Panc1 (cell line): ENCODE measurements around the gene AP3B1. TPM values are rescaled to one million over a fixed set of nuclear protein-coding genes. Genes with fewer than 3 reads are reported as not detected.

Experiments
- ATAC-seq: fragments of 200-7000 bp; cut with Tn5 transposase; 2 replicates; pipeline ENCODE4 v1.9.1; 2020; ENCODE audit warnings: mild to moderate bottlenecking, moderate library complexity
- BruUV-seq: library from RNA; stranded (reverse); fragments of 400-500 nt; replicated peaks from 2 replicates; lab custom pipeline; 2021; lab: Mats Ljungman, UMichigan
- CTCF ChIA-PET: fragments of 300-600 bp; sonication (Branson Sonifier 250); formaldehyde crosslinking; loops from one replicate; lab custom pipeline; 2022; ENCODE audit warnings: antibody characterized with exemption; lab: Charles Lee
- POLR2A ChIA-PET: fragments of 300-600 bp; sonication (Branson Sonifier 250); formaldehyde crosslinking; loops from one replicate; lab custom pipeline; 2022; ENCODE audit warnings: antibody characterized with exemption; lab: Charles Lee
- DNase-seq: peaks from one replicate; pipeline ENCODE4 v3.0.0-alpha.2; 2010; ENCODE audit warnings: low read depth, low spot score
- H3K27ac ChIP-seq: 2 replicates; pipeline ENCODE4 v1.5.1; 2011; ENCODE audit warnings: mild to moderate bottlenecking, low read length, inconsistent platforms
- H3K27me3 ChIP-seq: fragments of 200-500 bp; sonication (Bioruptor generic); 2 replicates; pipeline ENCODE4 v1.6.0; 2014; ENCODE audit warnings: low read length, inconsistent platforms; ENCODE audit not compliant: control insufficient read depth, insufficient read depth
- H3K36me3 ChIP-seq: fragments of 200-500 bp; sonication (Bioruptor generic); 2 replicates; pipeline ENCODE4 v1.5.1; 2014; ENCODE audit warnings: inconsistent platforms, mild to moderate bottlenecking, low read length, moderate library complexity; ENCODE audit not compliant: control insufficient read depth, insufficient read depth
- H3K4me1 ChIP-seq: 2 replicates; pipeline ENCODE4 v1.5.1; 2011; ENCODE audit warnings: inconsistent platforms, mild to moderate bottlenecking, low read length, moderate library complexity; ENCODE audit not compliant: control insufficient read depth, insufficient read depth
- H3K4me3 ChIP-seq, 2 experiments: 2 replicates each; pipeline ENCODE4 v1.5.1; 2011 to 2012; ENCODE audit warnings: low read depth in 2 of 2, low read length in 2 of 2, mild to moderate bottlenecking in 2 of 2, inconsistent platforms in 1 of 2, moderate library complexity in 1 of 2
- H3K9me3 ChIP-seq: fragments of 200-500 bp; sonication (Bioruptor generic); 2 replicates; pipeline ENCODE4 v1.5.1; 2014; ENCODE audit warnings: low read depth, mild to moderate bottlenecking, inconsistent platforms, low read length, moderate library complexity; ENCODE audit not compliant: control insufficient read depth, insufficient read depth
- POLR2AphosphoS5 ChIP-seq: IDR thresholded peaks from 2 replicates; pipeline ENCODE4 v1.6.1; 2012; ENCODE audit warnings: mild to moderate bottlenecking, low read depth, low read length, moderate library complexity
- SIN3A ChIP-seq: IDR thresholded peaks from 2 replicates; pipeline ENCODE4 v1.6.1; 2012; ENCODE audit warnings: low read depth, mild to moderate bottlenecking, low read length, moderate library complexity, borderline replicate concordance; ENCODE audit not compliant: insufficient read depth
- TCF7L2 ChIP-seq: IDR thresholded peaks from 2 replicates; pipeline ENCODE4 v1.6.1; 2011; ENCODE audit warnings: mild to moderate bottlenecking, low read depth, low read length, inconsistent platforms
- in situ Hi-C: cut with HindIII; loops from 2 replicates; pipeline ENCODE4 v1.10.0; 2016; ENCODE audit warnings: low sequenced_read_pairs, low pct_unique_long_range_greater_than_20kb
- intact Hi-C: fragments of 100-400 bp; cut with micrococcal nuclease; formaldehyde crosslinking; loops from one replicate; pipeline ENCODE4 v1.10.0; 2022; ENCODE audit not compliant: unreplicated experiment
- total RNA-seq: library from RNA; stranded (reverse); gene quantifications from one replicate; pipeline ENCODE4 v1.2.1, GENCODE V29; 2021; ENCODE audit not compliant: unreplicated experiment
- TF ChIP-seq, protein P1 (sequence below): fragments of 450-650 bp; IDR thresholded peaks from 2 replicates; pipeline ENCODE4 v1.5.1; 2017; ENCODE audit warnings: mild to moderate bottlenecking
- TF ChIP-seq, protein P2 (sequence below), 2 experiments: IDR thresholded peaks; 2 replicates each; pipeline ENCODE4 v1.6.1; 2011 to 2012; ENCODE audit warnings: low read depth in 2 of 2, control low read depth in 1 of 2, low read length in 1 of 2, mild to moderate bottlenecking in 1 of 2, moderate library complexity in 1 of 2; ENCODE audit not compliant: insufficient read depth in 1 of 2

Gene AP3B1
- total RNA-seq, 1 experiment from 2014 or later, result 55.4 TPM

- peaks cover 5% of the 10 kb centered on the region; the same call in 1 of the 2 replicates for H3K36me3 ChIP-seq
- no peaks in the 10 kb centered on the region for H3K27me3 ChIP-seq
- ATAC-seq (no peak), DNase-seq (no peak)
- H3K27ac ChIP-seq, result no peak overlapping the region
- CTCF ChIA-PET, result no interaction called here
- no peaks in the 10 kb centered on the region for H3K4me1 ChIP-seq
- no peak overlapping the region for H3K4me3 ChIP-seq
- POLR2A ChIA-PET, result no interaction called here
- TF ChIP-seq POLR2AphosphoS5 (no peak), SIN3A (no peak), TCF7L2 (no peak)
- TF ChIP-seq, protein P1, sequence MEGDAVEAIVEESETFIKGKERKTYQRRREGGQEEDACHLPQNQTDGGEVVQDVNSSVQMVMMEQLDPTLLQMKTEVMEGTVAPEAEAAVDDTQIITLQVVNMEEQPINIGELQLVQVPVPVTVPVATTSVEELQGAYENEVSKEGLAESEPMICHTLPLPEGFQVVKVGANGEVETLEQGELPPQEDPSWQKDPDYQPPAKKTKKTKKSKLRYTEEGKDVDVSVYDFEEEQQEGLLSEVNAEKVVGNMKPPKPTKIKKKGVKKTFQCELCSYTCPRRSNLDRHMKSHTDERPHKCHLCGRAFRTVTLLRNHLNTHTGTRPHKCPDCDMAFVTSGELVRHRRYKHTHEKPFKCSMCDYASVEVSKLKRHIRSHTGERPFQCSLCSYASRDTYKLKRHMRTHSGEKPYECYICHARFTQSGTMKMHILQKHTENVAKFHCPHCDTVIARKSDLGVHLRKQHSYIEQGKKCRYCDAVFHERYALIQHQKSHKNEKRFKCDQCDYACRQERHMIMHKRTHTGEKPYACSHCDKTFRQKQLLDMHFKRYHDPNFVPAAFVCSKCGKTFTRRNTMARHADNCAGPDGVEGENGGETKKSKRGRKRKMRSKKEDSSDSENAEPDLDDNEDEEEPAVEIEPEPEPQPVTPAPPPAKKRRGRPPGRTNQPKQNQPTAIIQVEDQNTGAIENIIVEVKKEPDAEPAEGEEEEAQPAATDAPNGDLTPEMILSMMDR, result no peak
- TF ChIP-seq, protein P2, sequence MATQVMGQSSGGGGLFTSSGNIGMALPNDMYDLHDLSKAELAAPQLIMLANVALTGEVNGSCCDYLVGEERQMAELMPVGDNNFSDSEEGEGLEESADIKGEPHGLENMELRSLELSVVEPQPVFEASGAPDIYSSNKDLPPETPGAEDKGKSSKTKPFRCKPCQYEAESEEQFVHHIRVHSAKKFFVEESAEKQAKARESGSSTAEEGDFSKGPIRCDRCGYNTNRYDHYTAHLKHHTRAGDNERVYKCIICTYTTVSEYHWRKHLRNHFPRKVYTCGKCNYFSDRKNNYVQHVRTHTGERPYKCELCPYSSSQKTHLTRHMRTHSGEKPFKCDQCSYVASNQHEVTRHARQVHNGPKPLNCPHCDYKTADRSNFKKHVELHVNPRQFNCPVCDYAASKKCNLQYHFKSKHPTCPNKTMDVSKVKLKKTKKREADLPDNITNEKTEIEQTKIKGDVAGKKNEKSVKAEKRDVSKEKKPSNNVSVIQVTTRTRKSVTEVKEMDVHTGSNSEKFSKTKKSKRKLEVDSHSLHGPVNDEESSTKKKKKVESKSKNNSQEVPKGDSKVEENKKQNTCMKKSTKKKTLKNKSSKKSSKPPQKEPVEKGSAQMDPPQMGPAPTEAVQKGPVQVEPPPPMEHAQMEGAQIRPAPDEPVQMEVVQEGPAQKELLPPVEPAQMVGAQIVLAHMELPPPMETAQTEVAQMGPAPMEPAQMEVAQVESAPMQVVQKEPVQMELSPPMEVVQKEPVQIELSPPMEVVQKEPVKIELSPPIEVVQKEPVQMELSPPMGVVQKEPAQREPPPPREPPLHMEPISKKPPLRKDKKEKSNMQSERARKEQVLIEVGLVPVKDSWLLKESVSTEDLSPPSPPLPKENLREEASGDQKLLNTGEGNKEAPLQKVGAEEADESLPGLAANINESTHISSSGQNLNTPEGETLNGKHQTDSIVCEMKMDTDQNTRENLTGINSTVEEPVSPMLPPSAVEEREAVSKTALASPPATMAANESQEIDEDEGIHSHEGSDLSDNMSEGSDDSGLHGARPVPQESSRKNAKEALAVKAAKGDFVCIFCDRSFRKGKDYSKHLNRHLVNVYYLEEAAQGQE (IDR thresholded peaks at IDR 0.05; ENCODE audit: insufficient read depth in 1 of 2, low read depth in 2 of 2, low read length in 1 of 2), result no peak
- BruUV-seq, result no TSS peak
- in situ Hi-C loops (no loop called here), intact Hi-C loops (no loop called here)
- no peaks in the 10 kb centered on the region for H3K9me3 ChIP-seq
Observed at GRCh38 chr5:78265163-78265562, 29.3 kb downstream of the AP3B1 start.

- POLR2A ChIA-PET, result no interaction called here
- DNase-seq (no peak), ATAC-seq (no peak)
Observed at GRCh38 chr5:78264600-78264999, 29.9 kb downstream of the AP3B1 start.

More at GRCh38 chr5:78264600-78264999, 29.9 kb downstream of the AP3B1 start:
- BruUV-seq, result no TSS peak
- Histone ChIP-seq H3K9me3 (no peaks in the 10 kb centered on the region), H3K27ac (no peak overlapping the region), H3K36me3 (peaks cover 5% of the 10 kb centered on the region; the same call in 1 of the 2 replicates), H3K4me1 (no peaks in the 10 kb centered on the region), H3K4me3 (no peak overlapping the region), H3K27me3 (no peaks in the 10 kb centered on the region)
- intact Hi-C loops, result no loop called here
- in situ Hi-C loops, result no loop called here
- no peak for TF ChIP-seq TCF7L2
- no peak for TF ChIP-seq POLR2AphosphoS5
- TF ChIP-seq, protein P2 (IDR thresholded peaks at IDR 0.05; ENCODE audit: insufficient read depth in 1 of 2, low read depth in 2 of 2, low read length in 1 of 2), result no peak
- TF ChIP-seq, protein P1, result no peak
- TF ChIP-seq SIN3A, result no peak
- CTCF ChIA-PET, result no interaction called here
